ENCODE data around the gene RNF212. TPM values are rescaled to one million over a fixed set of nuclear protein-coding genes. Genes with fewer than 3 reads are reported as not detected.

RNF212 gene
- total and polyA plus RNA-seq, 5 donors from 2014 or later = 2.8 to 5.4 (median 3.2) TPM

- Mint-ChIP-seq H3K27ac (no peak overlapping the region), H3K9me3 (no peaks in the 10 kb centered on the region), H3K27me3 (no peaks in the 10 kb centered on the region), H3K4me3 (no peak overlapping the region), H3K36me3 (no peaks in the 10 kb centered on the region), H3K4me1 (no peaks in the 10 kb centered on the region)
- Histone ChIP-seq H3K27me3 (ENCODE audit: control insufficient read depth, insufficient read depth, low read length) (no peaks in the 10 kb centered on the region), H3K36me3 (ENCODE audit: control insufficient read depth, insufficient read depth, low read length) (no peaks in the 10 kb centered on the region), H3K4me1 (ENCODE audit: control insufficient read depth, insufficient read depth, low read length, poor library complexity, severe bottlenecking) (no peaks in the 10 kb centered on the region), H3K4me3 (ENCODE audit: low read depth, low read length) (no peak overlapping the region), H3K9me3 (ENCODE audit: control insufficient read depth in 2 of 2, low read length in 2 of 2) (no peaks in the 10 kb centered on the region), H3K27ac (ENCODE audit: insufficient read depth, low read length, poor library complexity, severe bottlenecking) (no peak overlapping the region)
- DNase-seq (no peak), ATAC-seq (ENCODE audit: low read depth in 2 of 2) (no peak)
Measured at GRCh38 chr4:1032861-1033260, 80.5 kb downstream of the RNF212 start.

DNA sequence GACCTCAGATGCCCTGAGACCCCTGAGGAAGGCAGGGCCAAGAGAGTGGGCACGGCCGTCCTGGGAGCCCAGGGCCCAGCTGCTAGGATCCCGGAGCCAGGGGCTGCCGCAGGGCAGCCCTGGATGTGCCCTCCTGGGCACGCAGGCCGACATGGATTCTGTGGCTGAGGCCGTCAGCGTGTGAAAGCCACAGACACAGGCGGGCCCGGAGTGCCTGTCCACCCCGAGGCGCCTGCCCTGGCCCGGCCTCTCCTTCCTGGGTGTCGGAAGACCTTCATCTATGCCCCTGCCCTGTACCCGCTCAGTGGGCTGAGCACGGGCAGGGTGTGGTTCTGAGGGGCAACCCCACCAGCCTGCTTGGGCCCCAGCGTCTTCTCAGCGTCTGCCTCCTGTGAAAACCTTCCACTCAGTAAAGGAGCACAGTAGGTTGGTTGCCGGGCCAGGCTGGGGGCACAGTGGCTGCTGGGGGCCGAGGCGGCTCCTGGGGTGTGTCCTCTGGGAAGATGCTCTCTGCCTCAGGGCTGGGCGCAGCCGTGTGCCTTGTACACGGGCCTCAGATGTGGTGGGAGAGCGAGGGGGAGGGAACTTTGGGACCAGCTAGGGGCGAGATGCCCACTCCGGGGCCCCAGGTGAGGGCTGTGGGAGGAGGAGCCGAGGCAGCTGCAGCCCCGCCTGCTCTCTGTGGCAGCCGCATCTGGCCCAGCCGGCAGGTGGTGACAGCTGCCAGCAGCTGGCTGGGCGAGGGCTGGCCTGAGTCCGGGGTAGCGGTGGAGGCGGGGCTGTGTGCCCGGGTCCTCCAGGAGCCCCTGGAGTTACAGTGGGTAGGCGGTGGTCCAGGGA lies 81.2 kb downstream of the RNF212 start:
- no peaks in the 10 kb centered on the region for H3K9me3 Mint-ChIP-seq
- H3K4me3 ChIP-seq (ENCODE audit: low read depth, low read length) = no peak overlapping the region
- H3K36me3 Mint-ChIP-seq = no peaks in the 10 kb centered on the region
- no peaks in the 10 kb centered on the region for H3K27me3 Mint-ChIP-seq
- no peaks in the 10 kb centered on the region for H3K9me3 ChIP-seq (ENCODE audit: control insufficient read depth in 2 of 2, low read length in 2 of 2)
- H3K36me3 ChIP-seq (ENCODE audit: control insufficient read depth, insufficient read depth, low read length) = no peaks in the 10 kb centered on the region
- H3K27ac Mint-ChIP-seq = no peak overlapping the region
- no peaks in the 10 kb centered on the region for H3K4me1 Mint-ChIP-seq
- H3K4me1 ChIP-seq (ENCODE audit: control insufficient read depth, insufficient read depth, low read length, poor library complexity, severe bottlenecking) = no peaks in the 10 kb centered on the region
- ATAC-seq (ENCODE audit: low read depth in 2 of 2) (peak in 1 of 2 donors; percentile 5), DNase-seq (no peak)
- no peak overlapping the region for H3K4me3 Mint-ChIP-seq
- no peak overlapping the region for H3K27ac ChIP-seq (ENCODE audit: insufficient read depth, low read length, poor library complexity, severe bottlenecking)
- no peaks in the 10 kb centered on the region for H3K27me3 ChIP-seq (ENCODE audit: control insufficient read depth, insufficient read depth, low read length)

GRCh38 chr4:1031346-1031745 lies 82.0 kb downstream of the RNF212 start:
- no peak overlapping the region for H3K27ac ChIP-seq (ENCODE audit: insufficient read depth, low read length, poor library complexity, severe bottlenecking)
- H3K4me1 ChIP-seq (ENCODE audit: control insufficient read depth, insufficient read depth, low read length, poor library complexity, severe bottlenecking) = no peaks in the 10 kb centered on the region
- no peak for ATAC-seq (ENCODE audit: low read depth in 2 of 2)
- Mint-ChIP-seq H3K4me3 (no peak overlapping the region), H3K9me3 (no peaks in the 10 kb centered on the region), H3K27me3 (no peaks in the 10 kb centered on the region), H3K27ac (no peak overlapping the region), H3K4me1 (peaks cover 0 to 2% (median 0%) of the 10 kb centered on the region in 4 donors), H3K36me3 (no peaks in the 10 kb centered on the region)
- no peaks in the 10 kb centered on the region for H3K9me3 ChIP-seq (ENCODE audit: control insufficient read depth in 2 of 2, low read length in 2 of 2)
- H3K27me3 ChIP-seq (ENCODE audit: control insufficient read depth, insufficient read depth, low read length) = no peaks in the 10 kb centered on the region
- H3K36me3 ChIP-seq (ENCODE audit: control insufficient read depth, insufficient read depth, low read length) = no peaks in the 10 kb centered on the region
- H3K4me3 ChIP-seq (ENCODE audit: low read depth, low read length) = no peak overlapping the region
- no peak for DNase-seq

DNA sequence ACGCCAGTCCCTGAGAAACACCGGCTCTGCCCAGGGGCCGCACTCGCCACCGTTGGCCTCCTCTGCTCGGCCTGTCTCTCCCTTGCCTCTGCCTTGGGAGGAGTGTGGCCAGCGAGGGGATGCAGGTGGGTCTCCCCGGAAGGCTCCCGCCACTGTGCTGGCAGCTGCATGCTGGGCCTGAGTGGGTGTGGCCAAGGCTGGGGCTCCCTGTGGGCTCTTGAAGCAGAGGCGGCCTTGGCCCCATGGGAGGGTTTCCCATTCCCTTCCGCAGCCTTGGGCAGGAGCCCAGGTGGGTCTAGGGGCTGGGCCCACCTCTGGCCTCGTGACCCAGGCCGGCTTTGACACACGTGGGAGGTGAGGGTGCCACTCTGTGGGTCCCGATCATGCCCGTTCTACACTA lies 82.8 kb downstream of the RNF212 start:
- Mint-ChIP-seq H3K4me3 (no peak overlapping the region), H3K27me3 (no peaks in the 10 kb centered on the region), H3K4me1 (peaks cover 0 to 10% (median 2%) of the 10 kb centered on the region in 4 donors), H3K9me3 (no peaks in the 10 kb centered on the region), H3K36me3 (peaks cover under 1% of the 10 kb centered on the region), H3K27ac (no peak overlapping the region)
- Histone ChIP-seq H3K4me1 (ENCODE audit: control insufficient read depth, insufficient read depth, low read length, poor library complexity, severe bottlenecking) (no peaks in the 10 kb centered on the region), H3K9me3 (ENCODE audit: control insufficient read depth in 2 of 2, low read length in 2 of 2) (no peaks in the 10 kb centered on the region), H3K27ac (ENCODE audit: insufficient read depth, low read length, poor library complexity, severe bottlenecking) (no peak overlapping the region), H3K36me3 (ENCODE audit: control insufficient read depth, insufficient read depth, low read length) (no peaks in the 10 kb centered on the region), H3K27me3 (ENCODE audit: control insufficient read depth, insufficient read depth, low read length) (no peaks in the 10 kb centered on the region), H3K4me3 (ENCODE audit: low read depth, low read length) (no peak overlapping the region)
- no peak for DNase-seq
- ATAC-seq (ENCODE audit: low read depth in 2 of 2) = no peak

GRCh38 chr4:1030031-1030430 lies 83.3 kb downstream of the RNF212 start:
- H3K9me3 Mint-ChIP-seq = no peaks in the 10 kb centered on the region
- Histone ChIP-seq H3K9me3 (ENCODE audit: control insufficient read depth in 2 of 2, low read length in 2 of 2) (no peaks in the 10 kb centered on the region), H3K36me3 (ENCODE audit: control insufficient read depth, insufficient read depth, low read length) (peaks cover under 1% of the 10 kb centered on the region), H3K27ac (ENCODE audit: insufficient read depth, low read length, poor library complexity, severe bottlenecking) (no peak overlapping the region), H3K4me3 (ENCODE audit: low read depth, low read length) (no peak overlapping the region), H3K27me3 (ENCODE audit: control insufficient read depth, insufficient read depth, low read length) (no peaks in the 10 kb centered on the region), H3K4me1 (ENCODE audit: control insufficient read depth, insufficient read depth, low read length, poor library complexity, severe bottlenecking) (no peaks in the 10 kb centered on the region)
- no peak overlapping the region for H3K27ac Mint-ChIP-seq
- DNase-seq (no peak), ATAC-seq (ENCODE audit: low read depth in 2 of 2) (no peak)
- H3K27me3 Mint-ChIP-seq = no peaks in the 10 kb centered on the region
- peaks cover 3% of the 10 kb centered on the region for H3K36me3 Mint-ChIP-seq
- peaks cover 0 to 10% (median 2%) of the 10 kb centered on the region in 4 donors for H3K4me1 Mint-ChIP-seq
- H3K4me3 Mint-ChIP-seq = no peak overlapping the region

- Mint-ChIP-seq H3K27me3 (no peaks in the 10 kb centered on the region), H3K9me3 (no peaks in the 10 kb centered on the region), H3K36me3 (peaks cover 3% of the 10 kb centered on the region), H3K4me3 (no peak overlapping the region), H3K4me1 (peaks cover 0 to 10% (median 2%) of the 10 kb centered on the region in 4 donors), H3K27ac (no peak overlapping the region)
- Histone ChIP-seq H3K9me3 (ENCODE audit: control insufficient read depth in 2 of 2, low read length in 2 of 2) (no peaks in the 10 kb centered on the region), H3K36me3 (ENCODE audit: control insufficient read depth, insufficient read depth, low read length) (peaks cover 2% of the 10 kb centered on the region), H3K4me3 (ENCODE audit: low read depth, low read length) (no peak overlapping the region), H3K27me3 (ENCODE audit: control insufficient read depth, insufficient read depth, low read length) (no peaks in the 10 kb centered on the region), H3K27ac (ENCODE audit: insufficient read depth, low read length, poor library complexity, severe bottlenecking) (no peak overlapping the region), H3K4me1 (ENCODE audit: control insufficient read depth, insufficient read depth, low read length, poor library complexity, severe bottlenecking) (no peaks in the 10 kb centered on the region)
- DNase-seq (no peak), ATAC-seq (ENCODE audit: low read depth in 2 of 2) (no peak)
Measured at GRCh38 chr4:1029529-1029928, 83.8 kb downstream of the RNF212 start.

DNA sequence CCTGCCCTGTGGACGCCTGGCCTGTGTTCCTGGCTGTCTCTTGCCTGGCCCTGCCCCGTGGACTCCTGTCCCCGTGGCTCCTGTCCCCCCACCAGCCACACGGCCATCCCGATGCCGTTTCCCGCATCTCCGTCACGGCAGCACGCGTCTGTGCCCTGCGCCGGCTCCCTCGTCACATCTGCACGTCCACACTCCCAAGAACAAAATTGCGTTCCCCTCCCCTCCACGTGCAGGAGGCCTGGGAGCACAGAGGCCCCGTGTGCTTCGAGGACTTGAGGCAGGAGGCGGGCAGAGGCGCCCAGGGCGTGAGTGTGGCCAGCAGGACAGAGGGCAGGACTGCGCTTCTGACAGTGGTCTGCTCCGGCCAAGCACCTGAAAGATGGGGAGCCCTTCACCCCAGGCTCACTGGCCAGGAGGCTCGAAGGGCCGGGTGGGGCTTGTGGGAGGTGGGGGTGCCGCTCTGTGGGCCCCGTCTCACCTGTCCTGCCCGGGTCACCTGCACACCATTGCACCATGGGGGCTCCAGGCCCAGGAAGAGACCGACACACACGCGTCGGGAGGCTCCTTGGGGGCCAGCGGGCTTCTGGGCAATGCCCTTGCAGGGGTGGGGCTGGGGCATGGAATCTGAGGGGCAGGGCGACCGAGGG lies 84.7 kb downstream of the RNF212 start:
- DNase-seq = no peak
- H3K4me3 ChIP-seq (ENCODE audit: low read depth, low read length) = no peak overlapping the region
- Mint-ChIP-seq H3K4me1 (peaks cover 0 to 10% (median 2%) of the 10 kb centered on the region in 4 donors), H3K27ac (no peak overlapping the region), H3K36me3 (peaks cover 3% of the 10 kb centered on the region), H3K4me3 (peak overlapping the region in 1 of 4 donors; percentile 61), H3K9me3 (no peaks in the 10 kb centered on the region), H3K27me3 (no peaks in the 10 kb centered on the region)
- H3K9me3 ChIP-seq (ENCODE audit: control insufficient read depth in 2 of 2, low read length in 2 of 2) = no peaks in the 10 kb centered on the region
- H3K27me3 ChIP-seq (ENCODE audit: control insufficient read depth, insufficient read depth, low read length) = no peaks in the 10 kb centered on the region
- H3K36me3 ChIP-seq (ENCODE audit: control insufficient read depth, insufficient read depth, low read length) = peaks cover 2% of the 10 kb centered on the region
- no peak overlapping the region for H3K27ac ChIP-seq (ENCODE audit: insufficient read depth, low read length, poor library complexity, severe bottlenecking)
- no peaks in the 10 kb centered on the region for H3K4me1 ChIP-seq (ENCODE audit: control insufficient read depth, insufficient read depth, low read length, poor library complexity, severe bottlenecking)
- ATAC-seq (ENCODE audit: low read depth in 2 of 2) = no peak

DNA sequence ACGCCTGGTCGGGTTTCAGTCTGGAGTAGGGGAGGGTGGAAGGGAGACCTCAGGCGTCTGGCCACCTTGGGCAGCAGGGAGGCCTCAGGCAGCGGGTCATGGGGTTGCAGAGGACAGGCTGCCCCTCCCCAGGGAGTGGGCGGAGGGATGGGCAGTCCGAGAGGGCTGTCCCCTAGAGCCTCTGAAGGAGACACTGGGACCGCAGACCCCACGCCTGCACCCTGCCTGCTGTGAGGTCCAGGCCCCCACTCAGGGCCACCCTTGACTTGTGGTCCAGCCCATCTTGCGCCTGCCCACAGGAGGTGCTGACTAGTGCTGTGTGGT lies 85.5 kb downstream of the RNF212 start:
- peaks cover 3% of the 10 kb centered on the region for H3K36me3 Mint-ChIP-seq
- no peaks in the 10 kb centered on the region for H3K27me3 Mint-ChIP-seq
- no peak for ATAC-seq (ENCODE audit: low read depth in 2 of 2)

More for the DNA sequence above, 85.5 kb downstream of the RNF212 start:
- no peak overlapping the region for H3K4me3 Mint-ChIP-seq
- no peak for DNase-seq
- no peaks in the 10 kb centered on the region for H3K9me3 ChIP-seq (ENCODE audit: control insufficient read depth in 2 of 2, low read length in 2 of 2)
- H3K36me3 ChIP-seq (ENCODE audit: control insufficient read depth, insufficient read depth, low read length) = peaks cover 2% of the 10 kb centered on the region
- H3K4me1 Mint-ChIP-seq = peaks cover 0 to 10% (median 2%) of the 10 kb centered on the region in 4 donors
- H3K27ac ChIP-seq (ENCODE audit: insufficient read depth, low read length, poor library complexity, severe bottlenecking) = no peak overlapping the region
- no peaks in the 10 kb centered on the region for H3K4me1 ChIP-seq (ENCODE audit: control insufficient read depth, insufficient read depth, low read length, poor library complexity, severe bottlenecking)
- H3K27ac Mint-ChIP-seq = no peak overlapping the region
- H3K9me3 Mint-ChIP-seq = no peaks in the 10 kb centered on the region
- no peak overlapping the region for H3K4me3 ChIP-seq (ENCODE audit: low read depth, low read length)
- H3K27me3 ChIP-seq (ENCODE audit: control insufficient read depth, insufficient read depth, low read length) = no peaks in the 10 kb centered on the region
